A172 (cell line): ENCODE measurements around the gene AP4E1. TPM values are rescaled to one million over a fixed set of nuclear protein-coding genes. Genes with fewer than 3 reads are reported as not detected.
"Not testable (repeated sequence)": the region's sequence is repeated elsewhere in the genome, so short reads cannot be mapped to it uniquely, and the experiment has no call there.

Source experiments
- DNase-seq: peaks from one replicate; pipeline ENCODE4 v3.0.0-alpha.2; 2015; ENCODE audit warnings: low spot score
- total RNA-seq: library from RNA; depleted of rRNA; stranded (reverse); fragments of >200 nt; shearing (Covaris generic); gene quantifications from 2 replicates; pipeline ENCODE4 v1.2.3, GENCODE V29; 2014; rRNA removed

Gene AP4E1
- total RNA-seq, 1 experiment from 2014 or later, result 14.5 TPM

GRCh38 chr15:51022206-51022605, 113.7 kb downstream of the AP4E1 start:
- no peak for DNase-seq

- no peak for DNase-seq
Observed at GRCh38 chr15:51023499-51023898, 115.0 kb downstream of the AP4E1 start.

GRCh38 chr15:51024735-51025453, 116.4 kb downstream of the AP4E1 start:
- DNase-seq, result no peak

- no peak for DNase-seq
Observed at GRCh38 chr15:51025454-51025846, 117.0 kb downstream of the AP4E1 start.

GRCh38 chr15:51030649-51031316, 122.3 kb downstream of the AP4E1 start:
- peak; percentile 75 for DNase-seq

- DNase-seq, result not testable (repeated sequence)
Observed at GRCh38 chr15:51037474-51037873, 129.0 kb downstream of the AP4E1 start.

- DNase-seq, result no peak
Observed at GRCh38 chr15:51038162-51038973, 129.9 kb downstream of the AP4E1 start.

GRCh38 chr15:51038974-51039319, 130.5 kb downstream of the AP4E1 start:
- DNase-seq, result no peak

- no peak for DNase-seq
Observed at GRCh38 chr15:51044037-51044727, 135.7 kb downstream of the AP4E1 start.

- no peak for DNase-seq
Observed at GRCh38 chr15:51046016-51046415, 137.5 kb downstream of the AP4E1 start.

GRCh38 chr15:51046799-51047449, 138.4 kb downstream of the AP4E1 start:
- no peak for DNase-seq

GRCh38 chr15:51048308-51048707, 139.8 kb downstream of the AP4E1 start:
- no peak for DNase-seq

GRCh38 chr15:51049081-51049480, 140.6 kb downstream of the AP4E1 start:
- no peak for DNase-seq

- no peak for DNase-seq
Observed at GRCh38 chr15:51051776-51052175, 143.3 kb downstream of the AP4E1 start.

GRCh38 chr15:51053571-51053970, 145.1 kb downstream of the AP4E1 start:
- DNase-seq, result no peak

- no peak for DNase-seq
Observed at GRCh38 chr15:51054535-51054934, 146.1 kb downstream of the AP4E1 start.

Other genes with a start within 250 kb of the AP4E1 start
- 27.7 and 31.2 TPM in 2 replicates for gene TRPM7, start 221.9 kb upstream of the AP4E1 start, total RNA-seq
- 87.4 and 197 TPM in 2 replicates for gene SPPL2A, start 143.0 kb upstream of the AP4E1 start, total RNA-seq
- gene TNFAIP8L3, start 186.2 kb downstream of the AP4E1 start, total RNA-seq, result 0.07 TPM in 1 of 2 replicates, not detected in the other